ENCODE measurements around the gene TMC6. TPM values are rescaled to one million over a fixed set of nuclear protein-coding genes. Genes with fewer than 3 reads are reported as not detected.

Gene TMC6
- total RNA-seq, 4 donors from 2014 or later: 18.5 to 78.2 (median 23.6) TPM

DNA sequence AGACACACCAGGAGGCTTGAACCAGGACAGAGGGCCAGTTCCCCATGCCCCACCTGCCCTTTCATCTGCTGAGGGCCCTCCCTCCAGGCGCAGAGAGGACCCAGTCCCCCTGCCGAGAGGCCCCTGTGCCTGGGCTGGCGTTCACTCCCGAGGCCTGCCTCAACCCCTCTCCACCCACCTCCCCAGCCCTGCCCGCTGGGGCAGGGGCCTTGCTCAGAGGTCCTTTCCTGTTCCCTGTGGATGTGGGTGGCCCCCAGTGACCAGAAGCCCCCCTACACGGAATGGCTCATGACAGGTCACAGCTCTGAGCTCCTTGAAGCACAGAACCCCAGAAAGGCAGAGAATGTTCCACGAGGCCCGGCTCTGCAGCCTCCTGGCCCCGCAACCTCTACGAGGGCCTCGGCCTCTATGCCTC lies 6.7 kb downstream of the TMC6 start:
- TF ChIP-seq, protein P1, sequence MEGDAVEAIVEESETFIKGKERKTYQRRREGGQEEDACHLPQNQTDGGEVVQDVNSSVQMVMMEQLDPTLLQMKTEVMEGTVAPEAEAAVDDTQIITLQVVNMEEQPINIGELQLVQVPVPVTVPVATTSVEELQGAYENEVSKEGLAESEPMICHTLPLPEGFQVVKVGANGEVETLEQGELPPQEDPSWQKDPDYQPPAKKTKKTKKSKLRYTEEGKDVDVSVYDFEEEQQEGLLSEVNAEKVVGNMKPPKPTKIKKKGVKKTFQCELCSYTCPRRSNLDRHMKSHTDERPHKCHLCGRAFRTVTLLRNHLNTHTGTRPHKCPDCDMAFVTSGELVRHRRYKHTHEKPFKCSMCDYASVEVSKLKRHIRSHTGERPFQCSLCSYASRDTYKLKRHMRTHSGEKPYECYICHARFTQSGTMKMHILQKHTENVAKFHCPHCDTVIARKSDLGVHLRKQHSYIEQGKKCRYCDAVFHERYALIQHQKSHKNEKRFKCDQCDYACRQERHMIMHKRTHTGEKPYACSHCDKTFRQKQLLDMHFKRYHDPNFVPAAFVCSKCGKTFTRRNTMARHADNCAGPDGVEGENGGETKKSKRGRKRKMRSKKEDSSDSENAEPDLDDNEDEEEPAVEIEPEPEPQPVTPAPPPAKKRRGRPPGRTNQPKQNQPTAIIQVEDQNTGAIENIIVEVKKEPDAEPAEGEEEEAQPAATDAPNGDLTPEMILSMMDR (IDR thresholded peaks at IDR 0.05; ENCODE audit: low read depth): no peak

DNA sequence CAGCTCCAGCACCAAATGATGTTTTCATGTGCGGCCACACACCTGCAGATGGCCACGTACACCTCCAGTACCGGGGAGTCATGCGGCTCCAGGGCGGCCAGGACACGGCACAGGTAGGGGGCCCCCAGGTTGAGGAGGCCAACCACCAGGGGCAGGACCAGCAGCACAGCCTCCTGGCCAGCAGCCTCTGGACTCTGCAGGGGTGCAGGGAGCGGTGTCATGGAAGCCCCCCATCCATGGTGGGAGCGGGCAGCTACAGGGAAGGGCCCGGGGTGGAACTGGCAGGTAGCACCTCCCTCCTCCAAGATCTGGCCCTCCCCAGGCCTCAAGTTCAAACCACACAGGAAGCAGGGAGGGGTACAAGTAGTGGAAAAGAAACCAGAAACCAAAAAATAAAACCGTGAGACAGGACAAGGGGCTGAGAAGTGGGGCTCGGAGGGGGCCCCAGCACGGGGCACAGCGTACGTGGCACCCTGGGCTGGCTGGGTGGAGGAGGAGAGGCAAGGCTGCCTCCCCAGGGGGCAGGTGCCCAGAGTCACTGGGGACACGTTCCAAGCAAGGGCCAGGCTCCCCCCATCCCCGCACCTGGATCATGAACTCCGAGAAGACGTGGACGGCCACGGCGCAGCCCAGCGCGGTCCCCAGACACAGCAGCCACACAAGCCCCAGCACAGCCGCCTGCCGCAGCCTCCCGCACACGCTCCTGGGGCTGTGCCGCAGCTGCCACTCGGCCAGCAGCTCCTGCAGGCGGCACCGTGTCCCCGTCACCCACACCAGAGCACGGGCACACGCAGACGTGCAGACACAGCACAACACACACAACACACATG lies 7.4 kb downstream of the TMC6 start:
- TF ChIP-seq, protein P1 (IDR thresholded peaks at IDR 0.05; ENCODE audit: low read depth): no peak

DNA sequence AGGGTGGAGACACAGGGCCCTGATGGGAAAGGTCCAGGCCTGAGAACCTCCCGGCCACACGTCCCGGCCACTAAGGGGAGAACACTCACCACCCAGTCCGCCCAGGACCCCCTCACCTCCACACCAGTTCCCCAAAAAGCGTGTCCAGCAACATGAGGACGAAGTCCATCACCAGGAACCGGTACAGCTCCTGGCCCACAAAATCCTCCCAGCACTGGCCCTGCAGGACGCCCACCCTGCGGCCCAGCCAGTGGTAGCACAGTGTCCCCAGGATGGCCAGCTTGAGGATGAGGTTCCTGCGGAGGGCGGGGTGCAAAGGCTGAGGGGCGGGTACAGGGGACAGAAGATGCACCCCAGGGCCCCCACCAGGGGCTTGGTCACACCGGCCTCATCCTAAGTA lies 8.0 kb downstream of the TMC6 start:
- TF ChIP-seq, protein P1 (IDR thresholded peaks at IDR 0.05; ENCODE audit: low read depth): no peak

DNA sequence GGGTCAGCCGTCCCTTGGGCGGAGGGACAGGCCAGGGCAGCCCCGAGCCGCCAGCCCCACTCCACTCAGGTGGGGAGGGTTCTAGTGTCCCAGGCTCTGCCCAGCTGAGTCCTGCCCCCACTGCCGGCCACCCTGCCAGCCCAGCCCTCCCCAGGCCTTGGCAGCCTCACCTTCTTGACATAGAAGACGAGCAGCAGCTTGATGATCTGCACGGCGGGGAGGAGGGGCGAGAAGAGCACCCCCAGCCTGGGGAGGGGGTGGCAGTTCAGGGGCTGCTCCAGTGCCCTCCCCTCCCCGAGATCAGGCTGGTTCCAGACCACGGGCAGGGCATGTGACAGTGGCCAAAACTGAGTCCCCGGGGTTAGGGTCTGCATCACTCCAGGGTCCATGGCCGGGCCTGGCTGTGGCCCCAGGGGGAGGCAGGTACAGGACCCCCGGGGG lies 9.7 kb downstream of the TMC6 start:
- TF ChIP-seq, protein P1 (IDR thresholded peaks at IDR 0.05; ENCODE audit: low read depth): no peak

DNA sequence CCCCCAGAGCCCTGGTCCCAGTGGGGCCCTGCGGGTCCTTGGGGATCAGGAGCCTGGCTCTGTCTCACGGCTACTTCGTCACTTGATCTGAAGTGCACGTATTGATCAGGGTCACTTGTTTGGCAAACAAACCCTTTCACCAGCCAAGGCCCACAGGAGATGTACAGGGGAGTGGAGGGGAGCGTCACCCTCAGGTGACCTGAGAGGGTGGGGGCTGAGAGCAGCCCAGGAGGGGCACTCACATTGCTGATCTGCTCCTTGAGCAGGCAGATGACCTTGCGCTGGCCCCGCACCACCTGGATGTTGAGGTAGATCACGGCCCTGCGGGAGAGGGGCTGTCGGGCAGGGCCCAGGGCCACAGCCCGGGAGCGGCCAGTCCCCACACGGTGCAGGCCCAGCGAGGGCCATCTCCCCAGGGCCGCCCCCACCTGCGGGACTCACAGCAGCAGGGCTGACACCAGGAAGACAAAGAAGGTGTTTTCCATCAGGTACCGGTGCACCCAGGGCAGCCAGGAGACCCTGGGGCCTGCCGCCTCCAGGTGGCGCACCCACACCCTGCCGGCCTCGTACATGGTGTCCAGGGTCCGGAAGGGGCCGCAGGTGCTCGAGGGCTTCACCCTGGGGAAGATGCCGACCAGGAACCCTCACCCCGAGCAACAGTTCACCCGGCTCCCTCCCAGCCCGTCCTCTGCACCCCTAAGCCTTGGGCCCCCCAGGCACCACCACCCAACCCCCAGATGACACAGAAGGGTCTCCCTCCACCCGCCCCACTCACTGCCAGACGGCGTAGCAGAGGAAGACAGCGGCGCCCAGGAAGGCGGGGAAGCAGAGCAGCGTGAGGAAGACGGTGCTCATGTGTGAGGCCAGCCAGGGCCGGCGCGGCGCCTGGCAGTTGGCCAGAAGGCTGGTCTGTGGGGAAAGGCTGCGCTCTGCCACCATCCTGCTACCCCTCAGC lies 11.3 kb downstream of the TMC6 start:
- TF ChIP-seq, protein P1 (IDR thresholded peaks at IDR 0.05; ENCODE audit: low read depth): no peak

DNA sequence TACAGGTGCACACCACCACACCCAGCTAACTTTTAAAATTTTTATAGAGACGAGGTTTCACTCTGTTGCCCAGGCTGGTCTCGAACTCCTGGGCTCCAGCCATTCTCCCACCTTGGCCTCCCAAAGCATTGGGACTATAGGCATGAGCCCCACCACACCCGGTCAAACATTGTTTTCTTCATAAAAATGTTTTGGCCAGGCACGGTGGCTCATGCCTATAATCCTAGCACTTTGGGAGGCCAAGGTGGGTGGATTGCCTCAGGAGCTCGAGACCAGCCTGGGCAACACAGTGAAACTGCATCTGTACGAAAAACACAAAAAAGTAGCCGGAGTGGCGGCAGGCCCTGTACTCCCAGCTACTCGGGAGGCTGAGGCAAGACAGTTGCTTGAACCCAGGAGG lies 12.1 kb downstream of the TMC6 start:
- TF ChIP-seq, protein P1 (IDR thresholded peaks at IDR 0.05; ENCODE audit: low read depth): no peak

All from subcutaneous adipose tissue (tissue), 4 donors.